GM23338 (cell line): ENCODE measurements around the gene GRIK4. TPM values are rescaled to one million over a fixed set of nuclear protein-coding genes. Genes with fewer than 3 reads are reported as not detected.

Experiments
- ATAC-seq: fragments of 200-7000 bp; cut with Tn5 transposase; 3 replicates; pipeline ENCODE4 v1.9.1; 2020
- DNase-seq: peaks from one replicate; pipeline ENCODE4 v3.0.0-alpha.2; 2015; ENCODE audit warnings: low spot score
- H2AFZ ChIP-seq: fragments of 200-600 bp; sonication (generic); 2 replicates; pipeline ENCODE4 v1.8.0; 2016; ENCODE audit warnings: antibody characterized with exemption, mild to moderate bottlenecking, moderate library complexity
- H3F3A ChIP-seq: fragments of 200-600 bp; sonication (generic); replicated peaks from 2 replicates; pipeline ENCODE4 v1.8.0; 2017; ENCODE audit warnings: antibody characterized with exemption, mixed run types, low read depth
- H3K27ac ChIP-seq: fragments of 200-600 bp; sonication (generic); 2 replicates; pipeline ENCODE4 v1.6.1; 2016; ENCODE audit warnings: low read depth
- H3K27me3 ChIP-seq: fragments of 200-600 bp; sonication (generic); 2 replicates; pipeline ENCODE4 v1.8.0; 2016; ENCODE audit warnings: mild to moderate bottlenecking, mixed run types, moderate library complexity; ENCODE audit not compliant: insufficient read depth
- H3K36me3 ChIP-seq: fragments of 200-600 bp; sonication (generic); 2 replicates; pipeline ENCODE4 v1.8.0; 2016; ENCODE audit warnings: mild to moderate bottlenecking; ENCODE audit not compliant: insufficient read depth
- H3K4me1 ChIP-seq: fragments of 200-600 bp; sonication (generic); 2 replicates; pipeline ENCODE4 v1.8.0; 2016; ENCODE audit warnings: mild to moderate bottlenecking, moderate library complexity; ENCODE audit not compliant: insufficient read depth
- H3K4me2 ChIP-seq: fragments of 200-600 bp; sonication (generic); 2 replicates; pipeline ENCODE4 v1.7.1; 2017; ENCODE audit warnings: mixed run types
- H3K4me3 ChIP-seq: fragments of 200-600 bp; sonication (generic); 2 replicates; pipeline ENCODE4 v1.6.1; 2016; ENCODE audit warnings: mixed run types
- H3K79me2 ChIP-seq: fragments of 200-600 bp; sonication (generic); replicated peaks from 2 replicates; pipeline ENCODE4 v1.8.0; 2017; ENCODE audit warnings: mild to moderate bottlenecking; ENCODE audit not compliant: insufficient read depth
- H3K9me2 ChIP-seq: fragments of 200-600 bp; sonication (generic); 2 replicates; pipeline ENCODE4 v1.8.0; 2017; ENCODE audit not compliant: insufficient read depth
- H4K20me1 ChIP-seq: fragments of 200-600 bp; sonication (generic); replicated peaks from 2 replicates; pipeline ENCODE4 v1.8.0; 2017; ENCODE audit warnings: mild to moderate bottlenecking; ENCODE audit not compliant: insufficient read depth
- H3K27ac Mint-ChIP-seq: 2 replicates; pipeline ENCODE4 v1.8.0; 2020; ENCODE audit warnings: inconsistent platforms, mild to moderate bottlenecking, moderate library complexity, mixed read lengths
- H3K27me3 Mint-ChIP-seq: 3 replicates; pipeline ENCODE4 v1.8.0; 2022; ENCODE audit warnings: low read depth, mild to moderate bottlenecking, moderate library complexity, mixed read lengths, inconsistent platforms; ENCODE audit not compliant: insufficient read depth, poor library complexity
- H3K36me3 Mint-ChIP-seq: 3 replicates; pipeline ENCODE4 v1.8.0; 2021; ENCODE audit warnings: low read depth, mild to moderate bottlenecking, inconsistent platforms, moderate library complexity, mixed read lengths
- H3K4me1 Mint-ChIP-seq: 3 replicates; pipeline ENCODE4 v1.8.0; 2020; ENCODE audit warnings: mild to moderate bottlenecking, inconsistent platforms, mixed read lengths
- H3K4me3 Mint-ChIP-seq: 3 replicates; pipeline ENCODE4 v1.8.0; 2021; ENCODE audit warnings: moderate library complexity, mild to moderate bottlenecking, inconsistent platforms, mixed read lengths
- H3K9me3 Mint-ChIP-seq: 3 replicates; pipeline ENCODE4 v1.8.0; 2020; ENCODE audit warnings: moderate library complexity, mild to moderate bottlenecking, inconsistent platforms, mixed read lengths
- CREB1 ChIP-seq: fragments of 250-450 bp; sonication (Bioruptor Pico); IDR thresholded peaks from 2 replicates; pipeline ENCODE4 v1.5.0; 2020; ENCODE audit warnings: low read depth, mild to moderate bottlenecking, moderate library complexity
- CTCF ChIP-seq, 2 experiments: fragments of 200-600 bp in 1 of 2; sonication (generic) in 1 of 2; conservative IDR thresholded peaks; 2 replicates each; pipeline versions ENCODE4 v1.5.1 to v1.6.1; 2016 to 2017; ENCODE audit warnings: antibody characterized with exemption in 2 of 2, low read depth in 2 of 2, mild to moderate bottlenecking in 2 of 2, moderate library complexity in 1 of 2
- EZH2 ChIP-seq: fragments of 200-600 bp; sonication (generic); IDR thresholded peaks from one replicate; pipeline ENCODE4 v1.8.0; 2017; ENCODE audit warnings: antibody characterized with exemption, mild to moderate bottlenecking, low read depth; ENCODE audit not compliant: unreplicated experiment
- EZH2phosphoT487 ChIP-seq: fragments of 200-600 bp; sonication (generic); IDR thresholded peaks from one replicate; pipeline ENCODE4 v1.8.1; 2018; ENCODE audit warnings: antibody characterized with exemption; ENCODE audit not compliant: unreplicated experiment
- NANOG ChIP-seq: IDR thresholded peaks from 2 replicates; pipeline ENCODE4 v1.6.1; 2016; ENCODE audit warnings: antibody characterized with exemption, borderline replicate concordance
- POLR2AphosphoS5 ChIP-seq: IDR thresholded peaks from 2 replicates; pipeline ENCODE4 v1.6.1; 2016; ENCODE audit warnings: antibody characterized with exemption, low read depth
- STAT1 ChIP-seq: IDR thresholded peaks from one replicate; pipeline ENCODE4 v1.6.1; 2016; ENCODE audit warnings: antibody characterized with exemption; ENCODE audit not compliant: unreplicated experiment
- ZNF114 ChIP-seq: fragments of 250-450 bp; sonication (Bioruptor Pico); IDR thresholded peaks from 2 replicates; pipeline ENCODE4 v1.5.0; 2020; ENCODE audit warnings: mild to moderate bottlenecking, moderate library complexity
- polyA plus RNA-seq: library from polyadenylated mRNA; unstranded; fragments of >200 nt; fragmentation: Nextera tagmentation; extraction: Ambion mirVana; gene quantifications from 2 replicates; pipeline ENCODE4 v1.2.1, GENCODE V29; 2016
- total RNA-seq: library from RNA; depleted of rRNA; stranded (reverse); fragments of >200 nt; shearing (Covaris generic); gene quantifications from 2 replicates; pipeline ENCODE4 v1.2.3, GENCODE V29; 2014
- TF ChIP-seq, protein P1 (sequence below): fragments of 250-450 bp; sonication (Bioruptor Pico); IDR thresholded peaks from 2 replicates; pipeline ENCODE4 v1.5.0; 2020; ENCODE audit warnings: mild to moderate bottlenecking, moderate library complexity
- TF ChIP-seq, protein P2 (sequence below): IDR thresholded peaks from one replicate; pipeline ENCODE4 v1.6.1; 2018; ENCODE audit warnings: antibody characterized with exemption; ENCODE audit not compliant: unreplicated experiment

The GRIK4 gene
- total and polyA plus RNA-seq, 2 experiments from 2014 or later: 0.63 to 2.2 TPM

- no peak overlapping the region for H3K4me2 ChIP-seq
- ATAC-seq (no peak), DNase-seq (no peak)
- Mint-ChIP-seq H3K4me3 (no peak overlapping the region), H3K4me1 (no peaks in the 10 kb centered on the region; the same call in 2 of the 3 replicates), H3K36me3 (no peaks in the 10 kb centered on the region), H3K9me3 (no peaks in the 10 kb centered on the region), H3K27me3 (peaks cover 5% of the 10 kb centered on the region), H3K27ac (no peak overlapping the region)
- no peaks in the 10 kb centered on the region for H3K4me1 ChIP-seq
- H3K27me3 ChIP-seq: no peaks in the 10 kb centered on the region
- H3F3A ChIP-seq: no peaks in the 10 kb centered on the region
- H3K27ac ChIP-seq: no peak overlapping the region
- 0 out of 2 replicates have a peak, but pooled peaks cover 6% of the 10 kb centered on the region for H3K9me2 ChIP-seq
- H2AFZ ChIP-seq: no peak overlapping the region
- no peak overlapping the region for H3K4me3 ChIP-seq
- TF ChIP-seq CREB1 (no peak), NANOG (no peak), EZH2phosphoT487 (no peak), ZNF114 (CRISPR knock-in tag) (no peak)
- no peaks in the 10 kb centered on the region for H3K79me2 ChIP-seq
- H4K20me1 ChIP-seq: no peaks in the 10 kb centered on the region
- H3K36me3 ChIP-seq: no peaks in the 10 kb centered on the region
Observed at GRCh38 chr11:120816711-120817110, 305.2 kb downstream of the GRIK4 start.

GRCh38 chr11:120817158-120817557 is 305.6 kb downstream of the GRIK4 start:
- Histone ChIP-seq H4K20me1 (no peaks in the 10 kb centered on the region), H3K4me1 (no peaks in the 10 kb centered on the region), H3K79me2 (no peaks in the 10 kb centered on the region), H3K27ac (no peak overlapping the region), H3F3A (no peaks in the 10 kb centered on the region), H3K36me3 (no peaks in the 10 kb centered on the region), H3K9me2 (0 out of 2 replicates have a peak, but pooled peaks cover 6% of the 10 kb centered on the region), H2AFZ (no peak overlapping the region), H3K27me3 (no peaks in the 10 kb centered on the region), H3K4me2 (no peak overlapping the region), H3K4me3 (no peak overlapping the region)
- no peak for DNase-seq
- H3K36me3 Mint-ChIP-seq: no peaks in the 10 kb centered on the region
- peaks cover 5% of the 10 kb centered on the region for H3K27me3 Mint-ChIP-seq
- no peaks in the 10 kb centered on the region for H3K9me3 Mint-ChIP-seq
- H3K27ac Mint-ChIP-seq: no peak overlapping the region
- H3K4me1 Mint-ChIP-seq: no peaks in the 10 kb centered on the region; the same call in 2 of the 3 replicates
- no peak for ATAC-seq
- no peak overlapping the region for H3K4me3 Mint-ChIP-seq
- TF ChIP-seq STAT1 (no peak), CREB1 (no peak), EZH2 (no peak), EZH2phosphoT487 (no peak), CTCF (conservative IDR thresholded peaks at IDR 0.05; ENCODE audit: low read depth in 2 of 2) (no peak), POLR2AphosphoS5 (no peak), ZNF114 (CRISPR knock-in tag) (no peak)
- TF ChIP-seq, protein P1, sequence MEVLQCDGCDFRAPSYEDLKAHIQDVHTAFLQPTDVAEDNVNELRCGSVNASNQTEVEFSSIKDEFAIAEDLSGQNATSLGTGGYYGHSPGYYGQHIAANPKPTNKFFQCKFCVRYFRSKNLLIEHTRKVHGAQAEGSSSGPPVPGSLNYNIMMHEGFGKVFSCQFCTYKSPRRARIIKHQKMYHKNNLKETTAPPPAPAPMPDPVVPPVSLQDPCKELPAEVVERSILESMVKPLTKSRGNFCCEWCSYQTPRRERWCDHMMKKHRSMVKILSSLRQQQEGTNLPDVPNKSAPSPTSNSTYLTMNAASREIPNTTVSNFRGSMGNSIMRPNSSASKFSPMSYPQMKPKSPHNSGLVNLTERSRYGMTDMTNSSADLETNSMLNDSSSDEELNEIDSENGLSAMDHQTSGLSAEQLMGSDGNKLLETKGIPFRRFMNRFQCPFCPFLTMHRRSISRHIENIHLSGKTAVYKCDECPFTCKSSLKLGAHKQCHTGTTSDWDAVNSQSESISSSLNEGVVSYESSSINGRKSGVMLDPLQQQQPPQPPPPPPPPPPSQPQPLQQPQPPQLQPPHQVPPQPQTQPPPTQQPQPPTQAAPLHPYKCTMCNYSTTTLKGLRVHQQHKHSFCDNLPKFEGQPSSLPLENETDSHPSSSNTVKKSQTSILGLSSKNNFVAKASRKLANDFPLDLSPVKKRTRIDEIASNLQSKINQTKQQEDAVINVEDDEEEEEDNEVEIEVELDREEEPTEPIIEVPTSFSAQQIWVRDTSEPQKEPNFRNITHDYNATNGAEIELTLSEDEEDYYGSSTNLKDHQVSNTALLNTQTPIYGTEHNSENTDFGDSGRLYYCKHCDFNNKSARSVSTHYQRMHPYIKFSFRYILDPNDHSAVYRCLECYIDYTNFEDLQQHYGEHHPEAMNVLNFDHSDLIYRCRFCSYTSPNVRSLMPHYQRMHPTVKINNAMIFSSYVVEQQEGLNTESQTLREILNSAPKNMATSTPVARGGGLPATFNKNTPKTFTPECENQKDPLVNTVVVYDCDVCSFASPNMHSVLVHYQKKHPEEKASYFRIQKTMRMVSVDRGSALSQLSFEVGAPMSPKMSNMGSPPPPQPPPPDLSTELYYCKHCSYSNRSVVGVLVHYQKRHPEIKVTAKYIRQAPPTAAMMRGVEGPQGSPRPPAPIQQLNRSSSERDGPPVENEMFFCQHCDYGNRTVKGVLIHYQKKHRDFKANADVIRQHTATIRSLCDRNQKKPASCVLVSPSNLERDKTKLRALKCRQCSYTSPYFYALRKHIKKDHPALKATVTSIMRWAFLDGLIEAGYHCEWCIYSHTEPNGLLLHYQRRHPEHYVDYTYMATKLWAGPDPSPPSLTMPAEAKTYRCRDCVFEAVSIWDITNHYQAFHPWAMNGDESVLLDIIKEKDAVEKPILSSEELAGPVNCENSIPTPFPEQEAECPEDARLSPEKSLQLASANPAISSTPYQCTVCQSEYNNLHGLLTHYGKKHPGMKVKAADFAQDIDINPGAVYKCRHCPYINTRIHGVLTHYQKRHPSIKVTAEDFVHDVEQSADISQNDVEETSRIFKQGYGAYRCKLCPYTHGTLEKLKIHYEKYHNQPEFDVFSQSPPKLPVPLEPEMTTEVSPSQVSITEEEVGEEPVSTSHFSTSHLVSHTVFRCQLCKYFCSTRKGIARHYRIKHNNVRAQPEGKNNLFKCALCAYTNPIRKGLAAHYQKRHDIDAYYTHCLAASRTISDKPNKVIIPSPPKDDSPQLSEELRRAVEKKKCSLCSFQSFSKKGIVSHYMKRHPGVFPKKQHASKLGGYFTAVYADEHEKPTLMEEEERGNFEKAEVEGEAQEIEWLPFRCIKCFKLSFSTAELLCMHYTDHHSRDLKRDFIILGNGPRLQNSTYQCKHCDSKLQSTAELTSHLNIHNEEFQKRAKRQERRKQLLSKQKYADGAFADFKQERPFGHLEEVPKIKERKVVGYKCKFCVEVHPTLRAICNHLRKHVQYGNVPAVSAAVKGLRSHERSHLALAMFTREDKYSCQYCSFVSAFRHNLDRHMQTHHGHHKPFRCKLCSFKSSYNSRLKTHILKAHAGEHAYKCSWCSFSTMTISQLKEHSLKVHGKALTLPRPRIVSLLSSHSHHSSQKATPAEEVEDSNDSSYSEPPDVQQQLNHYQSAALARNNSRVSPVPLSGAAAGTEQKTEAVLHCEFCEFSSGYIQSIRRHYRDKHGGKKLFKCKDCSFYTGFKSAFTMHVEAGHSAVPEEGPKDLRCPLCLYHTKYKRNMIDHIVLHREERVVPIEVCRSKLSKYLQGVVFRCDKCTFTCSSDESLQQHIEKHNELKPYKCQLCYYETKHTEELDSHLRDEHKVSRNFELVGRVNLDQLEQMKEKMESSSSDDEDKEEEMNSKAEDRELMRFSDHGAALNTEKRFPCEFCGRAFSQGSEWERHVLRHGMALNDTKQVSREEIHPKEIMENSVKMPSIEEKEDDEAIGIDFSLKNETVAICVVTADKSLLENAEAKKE (CRISPR knock-in tag): no peak
- TF ChIP-seq, protein P2, sequence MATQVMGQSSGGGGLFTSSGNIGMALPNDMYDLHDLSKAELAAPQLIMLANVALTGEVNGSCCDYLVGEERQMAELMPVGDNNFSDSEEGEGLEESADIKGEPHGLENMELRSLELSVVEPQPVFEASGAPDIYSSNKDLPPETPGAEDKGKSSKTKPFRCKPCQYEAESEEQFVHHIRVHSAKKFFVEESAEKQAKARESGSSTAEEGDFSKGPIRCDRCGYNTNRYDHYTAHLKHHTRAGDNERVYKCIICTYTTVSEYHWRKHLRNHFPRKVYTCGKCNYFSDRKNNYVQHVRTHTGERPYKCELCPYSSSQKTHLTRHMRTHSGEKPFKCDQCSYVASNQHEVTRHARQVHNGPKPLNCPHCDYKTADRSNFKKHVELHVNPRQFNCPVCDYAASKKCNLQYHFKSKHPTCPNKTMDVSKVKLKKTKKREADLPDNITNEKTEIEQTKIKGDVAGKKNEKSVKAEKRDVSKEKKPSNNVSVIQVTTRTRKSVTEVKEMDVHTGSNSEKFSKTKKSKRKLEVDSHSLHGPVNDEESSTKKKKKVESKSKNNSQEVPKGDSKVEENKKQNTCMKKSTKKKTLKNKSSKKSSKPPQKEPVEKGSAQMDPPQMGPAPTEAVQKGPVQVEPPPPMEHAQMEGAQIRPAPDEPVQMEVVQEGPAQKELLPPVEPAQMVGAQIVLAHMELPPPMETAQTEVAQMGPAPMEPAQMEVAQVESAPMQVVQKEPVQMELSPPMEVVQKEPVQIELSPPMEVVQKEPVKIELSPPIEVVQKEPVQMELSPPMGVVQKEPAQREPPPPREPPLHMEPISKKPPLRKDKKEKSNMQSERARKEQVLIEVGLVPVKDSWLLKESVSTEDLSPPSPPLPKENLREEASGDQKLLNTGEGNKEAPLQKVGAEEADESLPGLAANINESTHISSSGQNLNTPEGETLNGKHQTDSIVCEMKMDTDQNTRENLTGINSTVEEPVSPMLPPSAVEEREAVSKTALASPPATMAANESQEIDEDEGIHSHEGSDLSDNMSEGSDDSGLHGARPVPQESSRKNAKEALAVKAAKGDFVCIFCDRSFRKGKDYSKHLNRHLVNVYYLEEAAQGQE: no peak
